Loucy (cell line): ENCODE results near the gene STEAP4.

Experiments
- CTCF ChIP-seq: fragments of 200-600 bp; sonication (generic); conservative IDR thresholded peaks from 2 replicates; pipeline ENCODE4 v1.5.1; 2014; ENCODE audit warnings: mild to moderate bottlenecking, antibody characterized with exemption, low read length
- EZH2phosphoT487 ChIP-seq: fragments of 200-600 bp; IDR thresholded peaks from 2 replicates; pipeline ENCODE4 v1.6.1; 2018; ENCODE audit warnings: antibody characterized with exemption, mild to moderate bottlenecking, moderate library complexity, borderline replicate concordance

GRCh38 chr7:88355011-88355410 lies 48.3 kb upstream of the STEAP4 start:
- TF ChIP-seq CTCF (no peak), EZH2phosphoT487 (no peak)
